H1 (cell line): ENCODE results near the gene SRPK3. TPM values are rescaled to one million over a fixed set of nuclear protein-coding genes. Genes with fewer than 3 reads are reported as not detected.

Experiments used
- CTCF ChIA-PET: fragments of 300-600 bp; sonication (Branson Sonifier 250); formaldehyde crosslinking; loops from one replicate; lab custom pipeline; 2021; ENCODE audit not compliant: partially characterized antibody; lab: Charles Lee
- POLR2A ChIA-PET: fragments of 300-600 bp; sonication (Branson Sonifier 250); formaldehyde crosslinking; loops from one replicate; lab custom pipeline; 2021; ENCODE audit warnings: inconsistent platforms; ENCODE audit not compliant: partially characterized antibody; lab: Charles Lee
- DNase-seq, 2 experiments: peaks; one replicate each; pipeline versions ENCODE4 v3.0.0 to v3.0.0-alpha.2; 2010 to 2022; ENCODE audit warnings: low spot score in 2 of 2, low read depth in 1 of 2, mixed read lengths in 1 of 2
- FAIRE-seq: peaks from 2 replicates; lab custom pipeline; 2011; peaks lifted over from hg19 to GRCh38; lab: Jason Lieb, UNC
- H2AFZ ChIP-seq: 2 replicates; pipeline ENCODE4 v1.8.1; 2012; ENCODE audit warnings: low read length, inconsistent platforms
- H2AK5ac ChIP-seq: 2 replicates; pipeline ENCODE4 v1.6.1; 2013; ENCODE audit warnings: low read depth, low read length
- H2BK120ac ChIP-seq: replicated peaks from 2 replicates; pipeline ENCODE3; 2013; ENCODE audit warnings: low read depth, low read length, inconsistent platforms
- H2BK12ac ChIP-seq: 2 replicates; pipeline ENCODE4 v1.6.1; 2013; ENCODE audit warnings: low read depth, low read length
- H2BK15ac ChIP-seq: 2 replicates; pipeline ENCODE4 v1.6.1; 2013; ENCODE audit warnings: low read length
- H2BK20ac ChIP-seq: 2 replicates; pipeline ENCODE4 v1.6.1; 2013; ENCODE audit warnings: low read length
- H2BK5ac ChIP-seq: 2 replicates; pipeline ENCODE4 v1.6.1; 2013; ENCODE audit warnings: low read depth, low read length
- H3K14ac ChIP-seq: 2 replicates; pipeline ENCODE4 v1.6.1; 2013; ENCODE audit warnings: inconsistent platforms; ENCODE audit not compliant: insufficient read length
- H3K18ac ChIP-seq: 2 replicates; pipeline ENCODE4 v1.6.1; 2013; ENCODE audit warnings: low read length; ENCODE audit errors: extremely low read depth
- H3K23ac ChIP-seq: 2 replicates; pipeline ENCODE4 v1.6.1; 2013; ENCODE audit warnings: inconsistent platforms; ENCODE audit not compliant: insufficient read length
- H3K23me2 ChIP-seq: 2 replicates; pipeline ENCODE4 v1.6.1; 2013; ENCODE audit warnings: low read depth, low read length
- H3K27ac ChIP-seq: 2 replicates; pipeline ENCODE4 v1.6.1; 2011; ENCODE audit warnings: low read depth, low read length, inconsistent platforms
- H3K27me3 ChIP-seq, 4 experiments: replicated peaks in 1 of 4; 1 replicate in 1 of 4; 2 replicates in 3 of 4; pipeline versions ENCODE4 v1.6.1 to v1.8.1; 2011 to 2013; ENCODE audit warnings: low read length in 3 of 4, mild to moderate bottlenecking in 3 of 4, inconsistent platforms in 2 of 4, mixed read lengths in 2 of 4, moderate library complexity in 1 of 4; ENCODE audit not compliant: control insufficient read depth in 3 of 4, insufficient read depth in 3 of 4; ENCODE audit errors: extremely low read depth in 1 of 4
- H3K36me3 ChIP-seq, 4 experiments: 2 replicates each; pipeline versions ENCODE4 v1.6.1 to v1.8.1; 2011 to 2013; ENCODE audit warnings: mild to moderate bottlenecking in 4 of 4, low read length in 3 of 4, moderate library complexity in 2 of 4, control low read depth in 1 of 4, inconsistent platforms in 1 of 4; ENCODE audit not compliant: insufficient read depth in 4 of 4, control insufficient read depth in 2 of 4
- H3K4ac ChIP-seq: replicated peaks from 2 replicates; pipeline ENCODE3; 2013; ENCODE audit warnings: low read length, low read depth, mixed read lengths, inconsistent platforms; ENCODE audit not compliant: insufficient read length
- H3K4me1 ChIP-seq, 4 experiments: replicated peaks in 1 of 4; 1 replicate in 1 of 4; 2 replicates in 3 of 4; pipeline versions ENCODE4 v1.6.1 to v1.8.1; 2011 to 2013; ENCODE audit warnings: low read length in 3 of 4, inconsistent platforms in 2 of 4, mixed read lengths in 1 of 4; ENCODE audit not compliant: insufficient read depth in 4 of 4, control insufficient read depth in 3 of 4
- H3K4me2 ChIP-seq, 2 experiments: 2 replicates each; pipeline versions ENCODE4 v1.6.1 to v1.8.1; 2011 to 2013; ENCODE audit warnings: low read depth in 2 of 2, low read length in 2 of 2, control low read depth in 1 of 2, inconsistent platforms in 1 of 2, mild to moderate bottlenecking in 1 of 2; ENCODE audit not compliant: insufficient read depth in 1 of 2
- H3K4me3 ChIP-seq, 4 experiments: fragments of 200-600, 300-600 bp in 1 of 4; sonication (generic), shearing (Covaris generic), sonication (Bioruptor Twin) in 1 of 4; 2 replicates each; pipeline versions ENCODE4 v1.5.1 to v1.8.1; 2011 to 2016; ENCODE audit warnings: low read length in 4 of 4, low read depth in 3 of 4, control low read depth in 2 of 4, inconsistent platforms in 2 of 4, mild to moderate bottlenecking in 2 of 4, mixed read lengths in 1 of 4, moderate library complexity in 1 of 4; ENCODE audit not compliant: insufficient read depth in 2 of 4; ENCODE audit errors: extremely low read depth in 1 of 4
- H3K56ac ChIP-seq: replicated peaks from 2 replicates; pipeline ENCODE3; 2013; ENCODE audit warnings: low read depth, mild to moderate bottlenecking, mixed read lengths, low read length, inconsistent platforms; ENCODE audit not compliant: insufficient read length
- H3K79me1 ChIP-seq: 2 replicates; pipeline ENCODE4 v1.6.1; 2013; ENCODE audit warnings: low read depth, low read length, control low read depth
- H3K79me2 ChIP-seq, 2 experiments: 2 replicates each; pipeline versions ENCODE4 v1.6.1 to v1.8.1; 2012 to 2013; ENCODE audit warnings: low read length in 2 of 2, mild to moderate bottlenecking in 2 of 2, inconsistent platforms in 1 of 2; ENCODE audit not compliant: insufficient read depth in 2 of 2, control insufficient read depth in 1 of 2
- H3K9ac ChIP-seq, 4 experiments: replicated peaks in 1 of 4; 1 replicate in 1 of 4; 2 replicates in 3 of 4; pipeline versions ENCODE4 v1.6.1 to v1.8.1; 2011 to 2013; ENCODE audit warnings: low read depth in 3 of 4, low read length in 3 of 4, control low read depth in 2 of 4, mild to moderate bottlenecking in 2 of 4, moderate library complexity in 2 of 4, inconsistent platforms in 1 of 4; ENCODE audit errors: extremely low read depth in 1 of 4
- H3K9me3 ChIP-seq, 2 experiments: 2 replicates each; pipeline versions ENCODE4 v1.6.1 to v1.8.1; 2012 to 2013; ENCODE audit warnings: mild to moderate bottlenecking in 2 of 2, moderate library complexity in 2 of 2, control low read depth in 1 of 2, inconsistent platforms in 1 of 2, low read depth in 1 of 2, low read length in 1 of 2, mixed read lengths in 1 of 2; ENCODE audit not compliant: insufficient read depth in 2 of 2
- H4K20me1 ChIP-seq, 2 experiments: replicated peaks in 1 of 2; 2 replicates each; pipeline versions ENCODE3 to v1.8.1; 2011 to 2013; ENCODE audit warnings: inconsistent platforms in 2 of 2, low read length in 2 of 2, mild to moderate bottlenecking in 1 of 2; ENCODE audit not compliant: insufficient read depth in 2 of 2, control insufficient read depth in 1 of 2
- H4K5ac ChIP-seq: 2 replicates; pipeline ENCODE4 v1.6.1; 2013; ENCODE audit warnings: low read length, low read depth, mixed read lengths, inconsistent platforms; ENCODE audit not compliant: insufficient read length
- H4K8ac ChIP-seq: 2 replicates; pipeline ENCODE4 v1.8.0; 2013; ENCODE audit warnings: mild to moderate bottlenecking, moderate library complexity, low read length, inconsistent platforms; ENCODE audit not compliant: insufficient read depth; ENCODE audit errors: extremely low read depth
- H4K91ac ChIP-seq: replicated peaks from 2 replicates; pipeline ENCODE3; 2013; ENCODE audit warnings: low read length, mixed read lengths, inconsistent platforms; ENCODE audit not compliant: insufficient read length
- BCL11A ChIP-seq, 2 experiments: IDR thresholded peaks; one replicate each; pipeline ENCODE4 v1.6.1; 2011; ENCODE audit warnings: low read depth in 2 of 2, low read length in 2 of 2, mild to moderate bottlenecking in 2 of 2
- BRCA1 ChIP-seq: IDR thresholded peaks from 2 replicates; pipeline ENCODE4 v1.6.1; 2012; ENCODE audit warnings: low read depth, low read length, improper control_type of control experiment
- KDM1A ChIP-seq: fragments of 200-600, 300-600 bp; sonication (generic); IDR thresholded peaks from 2 replicates; pipeline ENCODE4 v1.7.1; 2016; ENCODE audit warnings: mild to moderate bottlenecking, low read length, borderline replicate concordance
- KDM5A ChIP-seq: fragments of 200-600 bp; IDR thresholded peaks from 2 replicates; pipeline ENCODE4 v1.7.1; 2012; ENCODE audit warnings: mild to moderate bottlenecking, low read length, inconsistent platforms, mixed read lengths
- NANOG ChIP-seq: IDR thresholded peaks from 2 replicates; pipeline ENCODE4 v1.6.1; 2011; ENCODE audit warnings: low read length, low read depth, mild to moderate bottlenecking, inconsistent platforms; ENCODE audit not compliant: insufficient read depth, poor library complexity, severe bottlenecking
- NRF1 ChIP-seq: IDR thresholded peaks from 2 replicates; pipeline ENCODE4 v1.6.1; 2011; ENCODE audit warnings: mild to moderate bottlenecking, low read depth, low read length, improper control_type of control experiment
- TAF7 ChIP-seq: optimal IDR thresholded peaks from 2 replicates; pipeline ENCODE3; 2011; ENCODE audit warnings: low read depth, mild to moderate bottlenecking, inconsistent platforms, low read length, moderate library complexity, borderline replicate concordance
- TEAD4 ChIP-seq: IDR thresholded peaks from 2 replicates; pipeline ENCODE4 v1.6.1; 2012; ENCODE audit warnings: low read depth, low read length, inconsistent platforms, mixed read lengths
- WGBS, 2 experiments: shearing (Covaris generic) in 1 of 2; methylation state at CpG; one replicate each; pipeline versions ENCODE4 v1.1.6 to v1.1.7; 2013 to 2015; ENCODE audit warnings: low lambda C conversion rate in 2 of 2, mixed read lengths in 2 of 2, inconsistent platforms in 1 of 2, low coverage in 1 of 2, missing lambda C conversion rate in 1 of 2; ENCODE audit not compliant: insufficient replicate concordance in 2 of 2, insufficient coverage in 1 of 2, insufficient read length in 1 of 2; ENCODE audit errors: extremely low coverage in 1 of 2, missing lambda C conversion rate in 1 of 2; 5-methylcytosine and 5-hydroxymethylcytosine counted together
- polyA plus RNA-seq, 7 experiments: library from polyadenylated mRNA; depleted of rRNA in 3 of 7; stranded (reverse) in 5 of 7; unstranded in 2 of 7; fragments of >200 nt in 5 of 7; fragments of 200-250 nt in 2 of 7; gene quantifications; 1 replicate in 5 of 7; 2 replicates in 1 of 7; 4 replicates in 1 of 7; pipeline versions ENCODE4 v1.2.1 to v1.2.3, GENCODE V29; 2011 to 2013; ENCODE audit warnings: missing spikeins in 2 of 7, mixed read lengths in 2 of 7
- total RNA-seq: library from RNA; stranded (reverse); fragmentation: NEBNext Ultra II Directional; extraction: Animal tissue kit (Norgen Biotek cat#: 25700); gene quantifications from 2 replicates; pipeline ENCODE4 v1.2.1, GENCODE V29; 2021
- TF ChIP-seq, protein P1 (sequence below), 3 experiments: IDR thresholded peaks; 1 replicate in 2 of 3; 2 replicates in 1 of 3; pipeline versions ENCODE4 v1.5.1 to v1.6.1; 2011; ENCODE audit warnings: low read length in 3 of 3, mild to moderate bottlenecking in 3 of 3, inconsistent platforms in 2 of 3, low read depth in 1 of 3, moderate library complexity in 1 of 3; ENCODE audit not compliant: insufficient read depth in 1 of 3; ENCODE audit errors: control extremely low read depth in 1 of 3
- TF ChIP-seq, protein P2 (sequence below): IDR thresholded peaks from 2 replicates; pipeline ENCODE4 v1.6.1; 2011; ENCODE audit warnings: low read length, improper control_type of control experiment

The SRPK3 gene
- total and polyA plus RNA-seq, 2 of the 8 experiments (the other 6 are each of a cell fraction or from before 2014, with no cell fraction given) = not detected

DNA sequence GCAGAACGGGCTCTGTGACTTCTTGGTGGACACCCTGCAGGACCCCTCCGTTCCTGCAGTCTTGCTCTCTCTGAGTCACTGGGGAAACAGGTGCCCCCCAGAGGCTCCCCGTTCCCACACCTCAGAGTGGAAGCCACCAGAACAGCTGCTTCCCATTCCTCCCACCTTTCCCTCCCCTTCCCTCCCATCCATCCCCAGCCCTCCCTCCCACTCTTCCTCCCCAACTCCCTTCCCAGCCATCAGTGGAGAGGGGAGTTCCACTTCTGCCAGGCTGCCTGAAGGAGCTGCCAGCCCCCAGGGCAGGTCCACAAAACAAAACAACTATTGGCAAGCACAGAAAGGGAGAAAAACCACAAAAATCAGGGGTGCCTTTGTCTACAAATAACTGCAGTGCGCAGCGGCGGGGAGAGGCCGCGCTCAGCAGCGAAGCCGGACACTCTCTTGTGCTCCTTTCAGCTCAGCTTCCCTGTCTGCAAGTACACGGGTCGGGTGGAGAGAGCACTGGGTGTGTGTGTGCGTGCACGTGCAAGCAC is 21.7 kb downstream of the SRPK3 start:
- peaks cover 3% of the 10 kb centered on the region for H3K79me1 ChIP-seq
- H3K23ac ChIP-seq = no peak overlapping the region
- H2BK120ac ChIP-seq = no peak overlapping the region
- peaks cover 2 to 10% of the 10 kb centered on the region in 2 experiments for H4K20me1 ChIP-seq
- no peak overlapping the region for H2AFZ ChIP-seq
- ChIA-PET POLR2A (interaction anchor here (0.8 to 1.5 kb wide), 3 partner anchors 9 to 23 kb away, joined by 3 to 4 read pairs (median 3); partner anchors contain the start of genes IDH3G and SSR4), CTCF (no interaction called here)
- no peaks in the 10 kb centered on the region for H3K4me1 ChIP-seq
- no peak overlapping the region for H3K4me2 ChIP-seq
- H3K27ac ChIP-seq = no peak overlapping the region
- no peak overlapping the region for H2BK5ac ChIP-seq
- no peak overlapping the region for H4K91ac ChIP-seq
- H3K79me2 ChIP-seq = peaks cover 0 to 4% of the 10 kb centered on the region in 2 experiments; a peak in 1 of 4 replicates
- no peak overlapping the region for H3K9ac ChIP-seq
- peaks cover 0 to 28% (median 5%) of the 10 kb centered on the region in 4 experiments; a peak in 3 of 8 replicates for H3K36me3 ChIP-seq
- no peak overlapping the region for H3K18ac ChIP-seq
- no peak overlapping the region for H4K8ac ChIP-seq
- DNase-seq = no peak
- FAIRE-seq = no peak
- H3K9me3 ChIP-seq = no peaks in the 10 kb centered on the region
- no peak overlapping the region for H3K56ac ChIP-seq
- H2AK5ac ChIP-seq = no peak overlapping the region
- no peaks in the 10 kb centered on the region for H3K27me3 ChIP-seq
- no peak overlapping the region for H3K14ac ChIP-seq
- no peak overlapping the region for H3K4ac ChIP-seq
- WGBS, 2 experiments = 100% methylated on average over 9 of the region's 14 CpGs; no CpG with 5 or more reads in 1 of the 2 experiments
- H3K23me2 ChIP-seq = no peaks in the 10 kb centered on the region
- no peak overlapping the region for H3K4me3 ChIP-seq
- H4K5ac ChIP-seq = no peak overlapping the region
- H2BK15ac ChIP-seq = no peak overlapping the region
- H2BK20ac ChIP-seq = no peak overlapping the region
- H2BK12ac ChIP-seq = no peak overlapping the region
- TF ChIP-seq, protein P1, sequence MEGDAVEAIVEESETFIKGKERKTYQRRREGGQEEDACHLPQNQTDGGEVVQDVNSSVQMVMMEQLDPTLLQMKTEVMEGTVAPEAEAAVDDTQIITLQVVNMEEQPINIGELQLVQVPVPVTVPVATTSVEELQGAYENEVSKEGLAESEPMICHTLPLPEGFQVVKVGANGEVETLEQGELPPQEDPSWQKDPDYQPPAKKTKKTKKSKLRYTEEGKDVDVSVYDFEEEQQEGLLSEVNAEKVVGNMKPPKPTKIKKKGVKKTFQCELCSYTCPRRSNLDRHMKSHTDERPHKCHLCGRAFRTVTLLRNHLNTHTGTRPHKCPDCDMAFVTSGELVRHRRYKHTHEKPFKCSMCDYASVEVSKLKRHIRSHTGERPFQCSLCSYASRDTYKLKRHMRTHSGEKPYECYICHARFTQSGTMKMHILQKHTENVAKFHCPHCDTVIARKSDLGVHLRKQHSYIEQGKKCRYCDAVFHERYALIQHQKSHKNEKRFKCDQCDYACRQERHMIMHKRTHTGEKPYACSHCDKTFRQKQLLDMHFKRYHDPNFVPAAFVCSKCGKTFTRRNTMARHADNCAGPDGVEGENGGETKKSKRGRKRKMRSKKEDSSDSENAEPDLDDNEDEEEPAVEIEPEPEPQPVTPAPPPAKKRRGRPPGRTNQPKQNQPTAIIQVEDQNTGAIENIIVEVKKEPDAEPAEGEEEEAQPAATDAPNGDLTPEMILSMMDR (IDR thresholded peaks at IDR 0.05; ENCODE audit: control extremely low read depth in 1 of 3, insufficient read depth in 1 of 3, low read depth in 1 of 3, low read length in 3 of 3) = no peak
- TF ChIP-seq TAF7 (no peak), KDM5A (no peak), NANOG (no peak), BRCA1 (no peak), KDM1A (no peak), TEAD4 (no peak), BCL11A (IDR thresholded peaks at IDR 0.05; ENCODE audit: low read depth in 2 of 2, low read length in 2 of 2) (no peak), NRF1 (no peak)
- TF ChIP-seq, protein P2, sequence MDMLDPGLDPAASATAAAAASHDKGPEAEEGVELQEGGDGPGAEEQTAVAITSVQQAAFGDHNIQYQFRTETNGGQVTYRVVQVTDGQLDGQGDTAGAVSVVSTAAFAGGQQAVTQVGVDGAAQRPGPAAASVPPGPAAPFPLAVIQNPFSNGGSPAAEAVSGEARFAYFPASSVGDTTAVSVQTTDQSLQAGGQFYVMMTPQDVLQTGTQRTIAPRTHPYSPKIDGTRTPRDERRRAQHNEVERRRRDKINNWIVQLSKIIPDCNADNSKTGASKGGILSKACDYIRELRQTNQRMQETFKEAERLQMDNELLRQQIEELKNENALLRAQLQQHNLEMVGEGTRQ = no peak
